GM23338 (cell line): ENCODE results near the gene RENBP. TPM values are rescaled to one million over a fixed set of nuclear protein-coding genes. Genes with fewer than 3 reads are reported as not detected.

Experiments
- ATAC-seq: fragments of 200-7000 bp; cut with Tn5 transposase; 3 replicates; pipeline ENCODE4 v1.9.1; 2020
- DNase-seq: peaks from one replicate; pipeline ENCODE4 v3.0.0-alpha.2; 2015; ENCODE audit warnings: low spot score
- H2AFZ ChIP-seq: fragments of 200-600 bp; sonication (generic); 2 replicates; pipeline ENCODE4 v1.8.0; 2016; ENCODE audit warnings: antibody characterized with exemption, mild to moderate bottlenecking, moderate library complexity
- H3F3A ChIP-seq: fragments of 200-600 bp; sonication (generic); replicated peaks from 2 replicates; pipeline ENCODE4 v1.8.0; 2017; ENCODE audit warnings: antibody characterized with exemption, mixed run types, low read depth
- H3K27ac ChIP-seq: fragments of 200-600 bp; sonication (generic); 2 replicates; pipeline ENCODE4 v1.6.1; 2016; ENCODE audit warnings: low read depth
- H3K27me3 ChIP-seq: fragments of 200-600 bp; sonication (generic); 2 replicates; pipeline ENCODE4 v1.8.0; 2016; ENCODE audit warnings: mild to moderate bottlenecking, mixed run types, moderate library complexity; ENCODE audit not compliant: insufficient read depth
- H3K36me3 ChIP-seq: fragments of 200-600 bp; sonication (generic); 2 replicates; pipeline ENCODE4 v1.8.0; 2016; ENCODE audit warnings: mild to moderate bottlenecking; ENCODE audit not compliant: insufficient read depth
- H3K4me1 ChIP-seq: fragments of 200-600 bp; sonication (generic); 2 replicates; pipeline ENCODE4 v1.8.0; 2016; ENCODE audit warnings: mild to moderate bottlenecking, moderate library complexity; ENCODE audit not compliant: insufficient read depth
- H3K4me2 ChIP-seq: fragments of 200-600 bp; sonication (generic); 2 replicates; pipeline ENCODE4 v1.7.1; 2017; ENCODE audit warnings: mixed run types
- H3K4me3 ChIP-seq: fragments of 200-600 bp; sonication (generic); 2 replicates; pipeline ENCODE4 v1.6.1; 2016; ENCODE audit warnings: mixed run types
- H3K79me2 ChIP-seq: fragments of 200-600 bp; sonication (generic); replicated peaks from 2 replicates; pipeline ENCODE4 v1.8.0; 2017; ENCODE audit warnings: mild to moderate bottlenecking; ENCODE audit not compliant: insufficient read depth
- H3K9me2 ChIP-seq: fragments of 200-600 bp; sonication (generic); 2 replicates; pipeline ENCODE4 v1.8.0; 2017; ENCODE audit not compliant: insufficient read depth
- H4K20me1 ChIP-seq: fragments of 200-600 bp; sonication (generic); replicated peaks from 2 replicates; pipeline ENCODE4 v1.8.0; 2017; ENCODE audit warnings: mild to moderate bottlenecking; ENCODE audit not compliant: insufficient read depth
- H3K27ac Mint-ChIP-seq: 2 replicates; pipeline ENCODE4 v1.8.0; 2020; ENCODE audit warnings: inconsistent platforms, mild to moderate bottlenecking, moderate library complexity, mixed read lengths
- H3K27me3 Mint-ChIP-seq: 3 replicates; pipeline ENCODE4 v1.8.0; 2022; ENCODE audit warnings: low read depth, mild to moderate bottlenecking, moderate library complexity, mixed read lengths, inconsistent platforms; ENCODE audit not compliant: insufficient read depth, poor library complexity
- H3K36me3 Mint-ChIP-seq: 3 replicates; pipeline ENCODE4 v1.8.0; 2021; ENCODE audit warnings: low read depth, mild to moderate bottlenecking, inconsistent platforms, moderate library complexity, mixed read lengths
- H3K4me1 Mint-ChIP-seq: 3 replicates; pipeline ENCODE4 v1.8.0; 2020; ENCODE audit warnings: mild to moderate bottlenecking, inconsistent platforms, mixed read lengths
- H3K4me3 Mint-ChIP-seq: 3 replicates; pipeline ENCODE4 v1.8.0; 2021; ENCODE audit warnings: moderate library complexity, mild to moderate bottlenecking, inconsistent platforms, mixed read lengths
- H3K9me3 Mint-ChIP-seq: 3 replicates; pipeline ENCODE4 v1.8.0; 2020; ENCODE audit warnings: moderate library complexity, mild to moderate bottlenecking, inconsistent platforms, mixed read lengths
- CREB1 ChIP-seq: fragments of 250-450 bp; sonication (Bioruptor Pico); IDR thresholded peaks from 2 replicates; pipeline ENCODE4 v1.5.0; 2020; ENCODE audit warnings: low read depth, mild to moderate bottlenecking, moderate library complexity
- polyA plus RNA-seq: library from polyadenylated mRNA; unstranded; fragments of >200 nt; fragmentation: Nextera tagmentation; extraction: Ambion mirVana; gene quantifications from 2 replicates; pipeline ENCODE4 v1.2.1, GENCODE V29; 2016
- total RNA-seq: library from RNA; depleted of rRNA; stranded (reverse); fragments of >200 nt; shearing (Covaris generic); gene quantifications from 2 replicates; pipeline ENCODE4 v1.2.3, GENCODE V29; 2014
- TF ChIP-seq, protein P1 (sequence below): IDR thresholded peaks from 2 replicates; pipeline ENCODE4 v1.6.1; 2016; ENCODE audit warnings: antibody characterized with exemption
- TF ChIP-seq, protein P2 (sequence below): fragments of 250-450 bp; sonication (Bioruptor Pico); IDR thresholded peaks from 2 replicates; pipeline ENCODE4 v1.5.0; 2020; ENCODE audit warnings: mild to moderate bottlenecking, moderate library complexity

The RENBP gene
- total and polyA plus RNA-seq, 2 experiments from 2014 or later, result 2.0 to 10.3 TPM

DNA sequence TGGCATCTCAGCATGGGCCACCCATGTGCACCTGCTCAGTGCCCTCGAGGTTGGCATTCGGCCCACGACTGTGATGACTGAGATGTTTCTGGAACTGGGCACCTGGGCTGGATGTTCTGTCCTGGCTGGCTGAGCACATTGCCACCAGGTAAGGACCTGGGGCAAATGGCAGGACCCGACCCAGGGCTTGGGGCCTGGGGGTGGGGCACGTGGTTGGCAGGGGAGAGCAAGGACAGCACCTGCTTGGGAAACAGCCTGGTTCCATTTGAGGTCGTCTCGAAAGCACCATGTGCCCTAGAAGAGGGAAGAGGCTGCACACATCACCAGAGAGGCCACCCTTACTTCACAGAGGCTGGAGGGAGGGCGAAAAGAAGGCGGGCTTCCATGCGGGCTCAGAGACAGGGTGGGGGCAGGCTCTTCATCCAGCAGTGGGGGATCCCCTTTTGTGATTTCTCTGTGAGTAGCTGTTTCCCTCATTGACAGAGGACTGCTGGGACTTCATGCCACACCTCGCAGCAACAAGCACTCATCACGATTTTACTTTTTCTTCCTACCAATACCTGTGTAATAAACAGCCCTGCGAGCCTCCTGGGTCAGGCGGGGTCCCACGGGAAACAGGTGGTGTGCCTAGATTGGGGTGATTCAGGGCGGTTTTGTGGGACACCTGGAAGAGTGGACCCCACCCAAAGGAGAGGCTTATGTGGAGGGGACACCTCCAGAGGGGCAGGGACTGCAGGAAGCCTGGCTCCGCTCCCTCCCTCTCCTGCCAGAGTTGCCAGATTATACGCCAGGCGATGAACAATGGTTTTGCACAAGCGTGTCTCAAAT is 40.1 kb upstream of the RENBP start:
- ATAC-seq (no peak), DNase-seq (no peak)
- TF ChIP-seq CREB1 (CRISPR knock-in tag), result no peak
- Histone ChIP-seq H3F3A (no peaks in the 10 kb centered on the region), H3K4me3 (no peak overlapping the region), H3K27ac (no peak overlapping the region), H4K20me1 (no peaks in the 10 kb centered on the region), H3K36me3 (no peaks in the 10 kb centered on the region), H3K4me2 (no peak overlapping the region), H3K4me1 (no peaks in the 10 kb centered on the region), H2AFZ (no peak overlapping the region), H3K27me3 (no peaks in the 10 kb centered on the region), H3K9me2 (no peaks in the 10 kb centered on the region), H3K79me2 (no peaks in the 10 kb centered on the region)
- Mint-ChIP-seq H3K4me3 (no peak overlapping the region), H3K27ac (peak overlapping the region; percentile 65; the same call in 1 of the 2 replicates), H3K36me3 (no peaks in the 10 kb centered on the region), H3K4me1 (peaks cover 9% of the 10 kb centered on the region; the same call in 2 of the 3 replicates), H3K27me3 (peaks cover 2% of the 10 kb centered on the region), H3K9me3 (no peaks in the 10 kb centered on the region)

DNA sequence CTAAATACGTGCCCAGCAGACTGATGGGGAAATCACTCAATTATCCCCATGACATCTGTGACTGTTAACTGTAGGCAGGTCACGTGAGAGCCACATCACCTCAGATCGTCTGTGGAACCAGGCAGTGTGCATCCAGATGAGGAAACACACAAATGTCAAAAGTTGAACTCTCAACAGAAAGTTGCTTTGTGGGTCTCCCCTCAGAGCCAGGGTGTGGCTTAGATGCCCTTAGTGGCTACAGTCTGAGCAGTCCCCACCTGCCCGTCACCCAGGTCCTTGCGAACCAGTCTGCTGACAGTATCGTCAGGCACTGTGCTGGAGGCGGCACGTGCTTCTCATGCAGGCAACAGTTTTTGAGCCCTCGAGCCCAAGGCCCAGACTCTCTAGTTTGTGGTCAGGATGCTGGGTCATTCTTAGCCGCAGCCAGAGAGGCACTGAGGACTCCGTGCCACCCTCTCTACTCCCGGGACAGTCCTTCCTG is 38.9 kb upstream of the RENBP start:
- H4K20me1 ChIP-seq, result no peaks in the 10 kb centered on the region

More for the DNA sequence above, 38.9 kb upstream of the RENBP start:
- Histone ChIP-seq H3K9me2 (no peaks in the 10 kb centered on the region), H3K27ac (no peak overlapping the region), H3K36me3 (no peaks in the 10 kb centered on the region), H3K4me1 (no peaks in the 10 kb centered on the region), H3K79me2 (no peaks in the 10 kb centered on the region), H3K27me3 (no peaks in the 10 kb centered on the region), H3K4me2 (no peak overlapping the region), H2AFZ (no peak overlapping the region), H3K4me3 (no peak overlapping the region), H3F3A (no peaks in the 10 kb centered on the region)
- TF ChIP-seq, protein P1, sequence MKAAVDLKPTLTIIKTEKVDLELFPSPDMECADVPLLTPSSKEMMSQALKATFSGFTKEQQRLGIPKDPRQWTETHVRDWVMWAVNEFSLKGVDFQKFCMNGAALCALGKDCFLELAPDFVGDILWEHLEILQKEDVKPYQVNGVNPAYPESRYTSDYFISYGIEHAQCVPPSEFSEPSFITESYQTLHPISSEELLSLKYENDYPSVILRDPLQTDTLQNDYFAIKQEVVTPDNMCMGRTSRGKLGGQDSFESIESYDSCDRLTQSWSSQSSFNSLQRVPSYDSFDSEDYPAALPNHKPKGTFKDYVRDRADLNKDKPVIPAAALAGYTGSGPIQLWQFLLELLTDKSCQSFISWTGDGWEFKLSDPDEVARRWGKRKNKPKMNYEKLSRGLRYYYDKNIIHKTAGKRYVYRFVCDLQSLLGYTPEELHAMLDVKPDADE, result no peak
- TF ChIP-seq, protein P2, sequence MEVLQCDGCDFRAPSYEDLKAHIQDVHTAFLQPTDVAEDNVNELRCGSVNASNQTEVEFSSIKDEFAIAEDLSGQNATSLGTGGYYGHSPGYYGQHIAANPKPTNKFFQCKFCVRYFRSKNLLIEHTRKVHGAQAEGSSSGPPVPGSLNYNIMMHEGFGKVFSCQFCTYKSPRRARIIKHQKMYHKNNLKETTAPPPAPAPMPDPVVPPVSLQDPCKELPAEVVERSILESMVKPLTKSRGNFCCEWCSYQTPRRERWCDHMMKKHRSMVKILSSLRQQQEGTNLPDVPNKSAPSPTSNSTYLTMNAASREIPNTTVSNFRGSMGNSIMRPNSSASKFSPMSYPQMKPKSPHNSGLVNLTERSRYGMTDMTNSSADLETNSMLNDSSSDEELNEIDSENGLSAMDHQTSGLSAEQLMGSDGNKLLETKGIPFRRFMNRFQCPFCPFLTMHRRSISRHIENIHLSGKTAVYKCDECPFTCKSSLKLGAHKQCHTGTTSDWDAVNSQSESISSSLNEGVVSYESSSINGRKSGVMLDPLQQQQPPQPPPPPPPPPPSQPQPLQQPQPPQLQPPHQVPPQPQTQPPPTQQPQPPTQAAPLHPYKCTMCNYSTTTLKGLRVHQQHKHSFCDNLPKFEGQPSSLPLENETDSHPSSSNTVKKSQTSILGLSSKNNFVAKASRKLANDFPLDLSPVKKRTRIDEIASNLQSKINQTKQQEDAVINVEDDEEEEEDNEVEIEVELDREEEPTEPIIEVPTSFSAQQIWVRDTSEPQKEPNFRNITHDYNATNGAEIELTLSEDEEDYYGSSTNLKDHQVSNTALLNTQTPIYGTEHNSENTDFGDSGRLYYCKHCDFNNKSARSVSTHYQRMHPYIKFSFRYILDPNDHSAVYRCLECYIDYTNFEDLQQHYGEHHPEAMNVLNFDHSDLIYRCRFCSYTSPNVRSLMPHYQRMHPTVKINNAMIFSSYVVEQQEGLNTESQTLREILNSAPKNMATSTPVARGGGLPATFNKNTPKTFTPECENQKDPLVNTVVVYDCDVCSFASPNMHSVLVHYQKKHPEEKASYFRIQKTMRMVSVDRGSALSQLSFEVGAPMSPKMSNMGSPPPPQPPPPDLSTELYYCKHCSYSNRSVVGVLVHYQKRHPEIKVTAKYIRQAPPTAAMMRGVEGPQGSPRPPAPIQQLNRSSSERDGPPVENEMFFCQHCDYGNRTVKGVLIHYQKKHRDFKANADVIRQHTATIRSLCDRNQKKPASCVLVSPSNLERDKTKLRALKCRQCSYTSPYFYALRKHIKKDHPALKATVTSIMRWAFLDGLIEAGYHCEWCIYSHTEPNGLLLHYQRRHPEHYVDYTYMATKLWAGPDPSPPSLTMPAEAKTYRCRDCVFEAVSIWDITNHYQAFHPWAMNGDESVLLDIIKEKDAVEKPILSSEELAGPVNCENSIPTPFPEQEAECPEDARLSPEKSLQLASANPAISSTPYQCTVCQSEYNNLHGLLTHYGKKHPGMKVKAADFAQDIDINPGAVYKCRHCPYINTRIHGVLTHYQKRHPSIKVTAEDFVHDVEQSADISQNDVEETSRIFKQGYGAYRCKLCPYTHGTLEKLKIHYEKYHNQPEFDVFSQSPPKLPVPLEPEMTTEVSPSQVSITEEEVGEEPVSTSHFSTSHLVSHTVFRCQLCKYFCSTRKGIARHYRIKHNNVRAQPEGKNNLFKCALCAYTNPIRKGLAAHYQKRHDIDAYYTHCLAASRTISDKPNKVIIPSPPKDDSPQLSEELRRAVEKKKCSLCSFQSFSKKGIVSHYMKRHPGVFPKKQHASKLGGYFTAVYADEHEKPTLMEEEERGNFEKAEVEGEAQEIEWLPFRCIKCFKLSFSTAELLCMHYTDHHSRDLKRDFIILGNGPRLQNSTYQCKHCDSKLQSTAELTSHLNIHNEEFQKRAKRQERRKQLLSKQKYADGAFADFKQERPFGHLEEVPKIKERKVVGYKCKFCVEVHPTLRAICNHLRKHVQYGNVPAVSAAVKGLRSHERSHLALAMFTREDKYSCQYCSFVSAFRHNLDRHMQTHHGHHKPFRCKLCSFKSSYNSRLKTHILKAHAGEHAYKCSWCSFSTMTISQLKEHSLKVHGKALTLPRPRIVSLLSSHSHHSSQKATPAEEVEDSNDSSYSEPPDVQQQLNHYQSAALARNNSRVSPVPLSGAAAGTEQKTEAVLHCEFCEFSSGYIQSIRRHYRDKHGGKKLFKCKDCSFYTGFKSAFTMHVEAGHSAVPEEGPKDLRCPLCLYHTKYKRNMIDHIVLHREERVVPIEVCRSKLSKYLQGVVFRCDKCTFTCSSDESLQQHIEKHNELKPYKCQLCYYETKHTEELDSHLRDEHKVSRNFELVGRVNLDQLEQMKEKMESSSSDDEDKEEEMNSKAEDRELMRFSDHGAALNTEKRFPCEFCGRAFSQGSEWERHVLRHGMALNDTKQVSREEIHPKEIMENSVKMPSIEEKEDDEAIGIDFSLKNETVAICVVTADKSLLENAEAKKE (CRISPR knock-in tag), result no peak
- TF ChIP-seq CREB1 (CRISPR knock-in tag), result no peak
- H3K27me3 Mint-ChIP-seq, result peaks cover 2% of the 10 kb centered on the region
- no peaks in the 10 kb centered on the region for H3K9me3 Mint-ChIP-seq
- H3K4me1 Mint-ChIP-seq, result peaks cover 9% of the 10 kb centered on the region; the same call in 2 of the 3 replicates
- no peak for ATAC-seq
- DNase-seq, result no peak
- no peak overlapping the region for H3K4me3 Mint-ChIP-seq
- H3K27ac Mint-ChIP-seq, result no peak overlapping the region
- H3K36me3 Mint-ChIP-seq, result no peaks in the 10 kb centered on the region
